Suprapubic skin (tissue), 4 donors: ENCODE measurements around the gene HCRT. TPM values are rescaled to one million over a fixed set of nuclear protein-coding genes. Genes with fewer than 3 reads are reported as not detected.
"Not testable (repeated sequence)": the region's sequence is repeated elsewhere in the genome, so short reads cannot be mapped to it uniquely, and the experiment has no call there.

ENCODE experiments used
- DNase-seq, 2 donors: peaks; one replicate each; pipeline ENCODE4 v3.0.0-alpha.2; 2019; ENCODE audit warnings: low spot score in 2 of 2
- H3K27ac ChIP-seq: fragments of 200-600 bp; sonication (generic); one replicate; pipeline ENCODE4 v1.5.1; 2019
- H3K27me3 ChIP-seq: fragments of 200-600 bp; sonication (generic); one replicate; pipeline ENCODE4 v1.5.1; 2019
- H3K36me3 ChIP-seq: fragments of 200-600 bp; sonication (generic); one replicate; pipeline ENCODE4 v1.5.1; 2019
- H3K4me1 ChIP-seq: fragments of 200-600 bp; sonication (generic); one replicate; pipeline ENCODE4 v1.5.1; 2019
- H3K4me3 ChIP-seq: fragments of 200-600 bp; sonication (generic); one replicate; pipeline ENCODE4 v1.5.1; 2019; ENCODE audit warnings: mild to moderate bottlenecking
- H3K9me3 ChIP-seq: fragments of 200-600 bp; sonication (generic); one replicate; pipeline ENCODE4 v1.5.1; 2019
- CTCF ChIP-seq, 2 donors: fragments of 200-600 bp in 1 of 2; fragments of 450-650 bp in 1 of 2; sonication (generic) in 1 of 2; IDR thresholded peaks; one replicate each; pipeline ENCODE4 v1.5.1; 2016 to 2019; ENCODE audit warnings: antibody characterized with exemption in 2 of 2, mild to moderate bottlenecking in 1 of 2, moderate library complexity in 1 of 2
- EP300 ChIP-seq: sonication (generic); formaldehyde crosslinking; IDR thresholded peaks from one replicate; pipeline ENCODE4 v1.6.1; 2017; ENCODE audit warnings: antibody characterized with exemption
- POLR2A ChIP-seq, 2 donors: fragments of 450-650 bp; IDR thresholded peaks; one replicate each; pipeline ENCODE4 v1.6.1; 2017; ENCODE audit warnings: antibody characterized with exemption in 2 of 2, mild to moderate bottlenecking in 2 of 2, moderate library complexity in 2 of 2
- POLR2AphosphoS5 ChIP-seq, 3 donors: sonication (generic); formaldehyde crosslinking; IDR thresholded peaks; one replicate each; pipeline ENCODE4 v1.6.1; 2017; ENCODE audit warnings: antibody characterized with exemption in 3 of 3
- WGBS: methylation state at CpG from one replicate; pipeline ENCODE4 v1.1.5; 2018; 5-methylcytosine and 5-hydroxymethylcytosine counted together
- total RNA-seq, 4 donors: library from RNA; depleted of rRNA; stranded (reverse); fragments of >200 nt; gene quantifications; one replicate each; pipeline ENCODE4 v1.1.0, GENCODE V29; 2016

HCRT gene
- total RNA-seq, 4 donors from 2014 or later, result not detected

GRCh38 chr17:42141382-42141781, 43.9 kb downstream of the HCRT start:
- Histone ChIP-seq H3K9me3 (no peaks in the 10 kb centered on the region), H3K36me3 (peaks cover 20% of the 10 kb centered on the region), H3K27ac (no peak overlapping the region), H3K4me1 (peaks cover 37% of the 10 kb centered on the region), H3K4me3 (no peak overlapping the region), H3K27me3 (no peaks in the 10 kb centered on the region)
- no peak for DNase-seq
- WGBS, result 70% methylated on average over 8 of the region's 8 CpGs
- TF ChIP-seq CTCF (IDR thresholded peaks at IDR 0.05), result no peak
- no peak for TF ChIP-seq EP300
- no peak for TF ChIP-seq POLR2A (IDR thresholded peaks at IDR 0.05)
- TF ChIP-seq POLR2AphosphoS5 (IDR thresholded peaks at IDR 0.05), result no peak

- not testable (repeated sequence) for H3K9me3 ChIP-seq, H3K27ac ChIP-seq, H3K27me3 ChIP-seq, H3K4me3 ChIP-seq, DNase-seq
- Histone ChIP-seq H3K36me3 (peaks cover 22% of the 10 kb centered on the region), H3K4me1 (peaks cover 44% of the 10 kb centered on the region)
- 96% methylated on average over 7 of the region's 7 CpGs for WGBS
These were observed 44.6 kb downstream of the HCRT start for GRCh38 chr17:42140690-42141089.

- peaks cover 61% of the 10 kb centered on the region for H3K4me1 ChIP-seq
- peaks cover 11% of the 10 kb centered on the region for H3K36me3 ChIP-seq
- H3K27ac ChIP-seq, result no peak overlapping the region
- no peaks in the 10 kb centered on the region for H3K27me3 ChIP-seq
- WGBS, result 85% methylated on average over 6 of the region's 7 CpGs
- no peak overlapping the region for H3K4me3 ChIP-seq
- no peak for DNase-seq
- no peaks in the 10 kb centered on the region for H3K9me3 ChIP-seq
- TF ChIP-seq CTCF (IDR thresholded peaks at IDR 0.05), result no peak
These were observed 46.3 kb downstream of the HCRT start for GRCh38 chr17:42138749-42139492.

GRCh38 chr17:42136654-42137051, 48.6 kb downstream of the HCRT start:
- Histone ChIP-seq H3K4me1 (peaks cover 68% of the 10 kb centered on the region), H3K4me3 (no peak overlapping the region), H3K9me3 (no peaks in the 10 kb centered on the region), H3K27me3 (no peaks in the 10 kb centered on the region), H3K36me3 (peaks cover 6% of the 10 kb centered on the region), H3K27ac (no peak overlapping the region)
- no peak for DNase-seq
- 85% methylated on average over 3 of the region's 3 CpGs for WGBS
- TF ChIP-seq EP300, result no peak
- TF ChIP-seq POLR2A (IDR thresholded peaks at IDR 0.05), result no peak
- no peak for TF ChIP-seq POLR2AphosphoS5 (IDR thresholded peaks at IDR 0.05)
- no peak for TF ChIP-seq CTCF (IDR thresholded peaks at IDR 0.05)

- peak overlapping the region; percentile 46 for H3K27ac ChIP-seq
- peaks cover 73% of the 10 kb centered on the region for H3K4me1 ChIP-seq
- WGBS, result 62% methylated on average over 15 of the region's 15 CpGs
- H3K4me3 ChIP-seq, result no peak overlapping the region
- TF ChIP-seq POLR2AphosphoS5 (IDR thresholded peaks at IDR 0.05) (peak in 1 of 3 donors; percentile 26), POLR2A (IDR thresholded peaks at IDR 0.05) (no peak)
- DNase-seq, result no peak
- H3K9me3 ChIP-seq, result no peaks in the 10 kb centered on the region
- H3K36me3 ChIP-seq, result peaks cover 4% of the 10 kb centered on the region
- H3K27me3 ChIP-seq, result no peaks in the 10 kb centered on the region
These were observed 49.3 kb downstream of the HCRT start for GRCh38 chr17:42135664-42136653.

GRCh38 chr17:42135151-42135550, 50.1 kb downstream of the HCRT start:
- TF ChIP-seq EP300 (no peak), POLR2A (IDR thresholded peaks at IDR 0.05) (no peak), POLR2AphosphoS5 (IDR thresholded peaks at IDR 0.05) (no peak), CTCF (IDR thresholded peaks at IDR 0.05) (no peak)
- H3K4me1 ChIP-seq, result peaks cover 81% of the 10 kb centered on the region
- no peak overlapping the region for H3K4me3 ChIP-seq
- H3K9me3 ChIP-seq, result no peaks in the 10 kb centered on the region
- peaks cover 7% of the 10 kb centered on the region for H3K36me3 ChIP-seq
- H3K27ac ChIP-seq, result peak overlapping the region; percentile 46
- 88% methylated on average over 6 of the region's 6 CpGs for WGBS
- H3K27me3 ChIP-seq, result no peaks in the 10 kb centered on the region
- DNase-seq, result no peak
